Activated CD4-positive, alpha-beta T cell treated with anti-CD3 and anti-CD28 coated beads for 24 hours (primary cell): ENCODE data around the gene THG1L.
"Not testable (repeated sequence)": the region's sequence is repeated elsewhere in the genome, so short reads cannot be mapped to it uniquely, and the experiment has no call there.

Source experiments
- DNase-seq, 2 donors: peaks; one replicate each; pipeline ENCODE4 v3.0.0-alpha.2; 2020; ENCODE audit warnings: low read depth in 2 of 2

THG1L gene

GRCh38 chr5:157731272-157732129 lies at the start of gene THG1L:
THG1L (plus strand) TSS chr5:157731420; CDS start chr5:157731441, 21 bp downstream.
- peak; percentile 97 to 98 for DNase-seq

DNA sequence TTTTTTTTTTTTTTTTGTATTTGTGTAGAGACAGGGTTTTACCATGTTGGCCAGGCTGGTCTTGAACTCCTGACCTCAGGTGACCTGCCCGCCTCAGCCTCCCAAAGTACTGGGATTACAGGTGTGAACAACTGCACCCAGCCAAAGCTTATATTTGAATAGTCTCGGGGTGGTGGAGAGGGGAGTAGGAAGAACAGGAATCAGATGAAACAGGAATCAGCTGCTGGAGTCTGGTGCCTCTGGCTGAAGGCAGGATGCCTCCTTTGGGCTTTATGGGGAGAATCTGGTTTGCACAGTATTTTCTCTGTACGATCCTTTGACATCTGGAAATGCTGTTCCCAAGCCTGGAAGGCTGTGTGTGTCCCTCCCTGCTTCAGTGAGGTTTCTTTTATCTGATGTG lies 49.0 kb upstream of the THG1L start:
- no peak for DNase-seq

DNA sequence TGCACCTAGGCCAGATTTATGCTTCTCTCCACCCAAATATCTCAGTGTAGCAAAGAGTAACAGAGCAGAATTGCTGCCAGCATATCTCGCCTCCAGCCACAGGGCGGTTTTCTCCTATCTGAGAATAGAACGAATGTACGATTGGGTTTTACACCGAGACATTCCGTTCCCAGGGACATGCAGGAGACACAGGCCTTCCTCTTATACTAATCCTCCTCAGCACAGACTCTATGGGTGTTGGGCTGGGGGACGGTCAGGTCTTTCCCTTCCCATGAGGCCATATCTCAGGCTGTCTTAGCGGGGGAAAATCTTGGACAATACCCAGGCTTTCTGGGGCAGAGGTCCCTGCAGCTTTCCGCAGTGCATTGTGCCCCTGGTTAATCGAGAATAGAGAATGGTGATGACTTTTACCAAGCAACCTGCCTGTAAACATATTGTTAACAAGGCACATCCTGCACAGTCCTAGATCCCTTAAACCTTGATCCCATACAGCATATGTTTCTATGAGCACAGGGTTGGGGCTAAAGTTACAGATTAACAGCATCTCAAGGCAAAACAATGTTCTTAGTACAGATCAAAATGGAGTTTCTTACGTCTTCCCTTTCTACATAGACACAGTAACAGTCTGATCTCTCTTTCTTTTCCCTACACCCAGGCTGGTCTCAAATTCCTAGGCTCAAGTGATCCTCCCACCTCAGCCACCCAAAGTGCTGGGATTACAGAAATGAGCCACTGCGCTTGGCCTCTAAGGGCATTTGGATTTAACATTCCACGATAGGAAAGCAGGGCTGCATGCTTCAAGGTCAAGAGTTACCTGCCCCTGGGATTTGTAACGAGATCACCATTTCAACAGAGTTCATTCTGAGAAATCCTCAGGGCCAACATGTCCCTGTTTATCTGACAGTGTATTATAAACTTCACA lies 44.7 kb upstream of the THG1L start:
- DNase-seq, result not testable (repeated sequence)

- no peak for DNase-seq
Measured at GRCh38 chr5:157687198-157687554, 44.0 kb upstream of the THG1L start.

DNA sequence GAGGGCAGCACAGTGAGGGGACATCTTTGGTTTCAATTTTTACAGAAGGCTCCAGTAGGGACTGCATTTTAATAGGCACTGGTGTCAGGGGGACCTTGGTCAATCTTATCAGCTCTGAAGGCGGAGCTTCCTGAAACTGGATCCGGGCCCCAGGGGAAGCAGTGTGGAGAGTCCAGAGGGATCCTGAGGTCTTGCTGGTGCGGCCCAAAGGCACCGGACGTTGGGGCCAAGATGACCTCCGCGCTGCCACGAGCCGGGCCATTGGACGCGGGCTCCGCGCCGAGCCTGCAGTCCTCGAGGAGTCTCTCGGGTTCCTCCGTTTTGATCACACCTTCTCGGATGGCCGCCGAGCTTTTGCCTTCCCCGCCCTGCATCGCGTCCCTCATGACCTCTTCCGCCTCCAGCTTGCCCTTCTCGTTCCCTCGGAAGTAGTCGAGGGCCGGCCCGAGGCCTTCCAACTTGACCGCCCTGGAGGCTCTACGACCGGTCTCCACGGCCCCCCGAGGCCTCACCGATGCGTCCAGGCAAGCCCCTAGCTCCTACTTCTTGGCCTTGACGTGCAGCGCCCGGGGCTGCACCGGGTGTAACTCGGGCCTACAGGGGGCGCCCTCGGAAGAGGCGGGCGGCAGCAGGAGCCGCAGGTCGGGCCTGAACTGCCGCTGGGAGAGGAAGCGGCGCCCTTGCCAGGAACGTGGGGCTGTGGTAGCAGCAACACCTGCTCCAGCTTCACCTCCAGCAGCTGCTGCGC lies 41.1 kb upstream of the THG1L start:
- peak in 1 of 2 donors; percentile 22 for DNase-seq

- DNase-seq, result no peak
Measured at GRCh38 chr5:157690690-157691433, 40.4 kb upstream of the THG1L start.

- not testable (repeated sequence) for DNase-seq
Measured at GRCh38 chr5:157693816-157694215, 37.4 kb upstream of the THG1L start.

DNA sequence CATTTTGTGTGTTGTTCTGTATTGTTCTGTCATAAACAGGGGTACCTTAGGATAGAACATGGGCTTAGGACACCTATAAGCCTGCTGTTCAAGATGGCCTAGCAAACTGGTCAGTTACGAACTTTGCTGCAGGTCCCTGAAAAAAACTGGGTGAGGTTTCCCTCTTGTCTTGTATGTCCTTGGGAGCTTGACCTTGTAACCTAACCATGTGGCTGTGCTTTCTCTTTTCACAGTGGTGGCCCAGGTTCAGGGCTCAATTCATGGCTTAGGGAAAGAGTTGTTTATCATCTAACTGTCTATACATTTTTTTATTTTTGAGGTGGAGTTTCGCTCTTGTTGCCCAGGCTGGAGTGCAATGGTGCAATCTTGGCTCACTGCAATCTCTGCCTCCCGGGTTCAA lies 35.1 kb upstream of the THG1L start:
- DNase-seq, result not testable (repeated sequence)

DNA sequence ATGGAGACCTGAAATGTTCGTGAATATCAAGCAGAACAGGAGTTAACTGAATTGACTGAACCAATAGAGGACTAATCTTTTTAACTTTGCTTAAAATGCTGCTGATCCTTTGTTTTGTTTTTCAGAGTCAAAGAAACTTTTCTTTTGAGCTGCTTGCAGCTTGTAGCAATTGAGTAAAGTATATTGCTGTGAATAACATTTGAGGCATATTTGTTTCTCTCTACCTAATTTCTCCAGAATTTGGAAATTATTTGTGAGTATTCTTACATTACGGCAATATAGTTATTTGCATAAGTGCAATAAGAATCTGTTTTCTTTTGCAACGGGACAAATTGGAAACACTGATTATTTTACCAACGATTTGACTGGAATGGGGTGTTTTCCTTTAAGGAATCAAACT lies 32.5 kb upstream of the THG1L start:
- not testable (repeated sequence) for DNase-seq

GRCh38 chr5:157703736-157704135 lies 27.5 kb upstream of the THG1L start:
- no peak for DNase-seq

GRCh38 chr5:157708866-157709265 lies 22.4 kb upstream of the THG1L start:
- no peak for DNase-seq

- no peak for DNase-seq
Measured at GRCh38 chr5:157709346-157709745, 21.9 kb upstream of the THG1L start.

DNA sequence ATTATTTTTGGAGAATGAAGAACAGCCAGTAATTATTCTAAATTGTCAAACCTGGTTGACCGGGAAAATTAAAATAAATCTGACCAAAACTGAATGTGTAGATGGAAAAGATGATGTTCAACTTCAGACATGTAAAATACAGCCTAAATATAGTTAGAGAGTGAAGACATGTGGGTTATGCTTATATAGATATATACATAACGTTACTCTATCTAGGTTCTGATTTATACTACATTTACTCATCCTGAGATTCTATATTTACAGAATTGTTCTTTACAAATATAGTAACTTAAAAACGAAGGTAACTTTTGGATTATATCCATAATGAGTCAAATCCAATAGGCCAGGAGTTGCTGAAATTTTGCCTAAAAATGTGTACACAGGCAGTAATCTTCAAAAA lies 20.8 kb upstream of the THG1L start:
- DNase-seq, result no peak

DNA sequence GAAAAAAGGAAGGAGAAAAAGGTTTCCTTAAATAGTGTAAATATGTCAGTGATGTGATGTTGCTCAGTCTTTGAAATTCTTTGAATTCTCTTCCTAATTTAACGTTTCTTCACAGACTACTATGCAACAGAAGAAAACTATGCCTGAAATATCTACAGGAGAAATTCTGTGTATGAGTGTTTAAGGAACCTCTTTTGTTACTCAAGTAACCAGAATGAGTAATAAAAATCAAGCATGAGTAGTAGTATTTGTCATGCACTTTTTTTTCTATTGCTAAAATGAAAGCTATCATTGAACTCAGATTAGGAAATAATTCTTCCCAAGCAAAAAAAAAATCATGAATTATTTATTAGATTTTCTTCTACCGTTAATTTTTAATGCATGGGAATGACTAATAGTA lies 20.3 kb upstream of the THG1L start:
- no peak for DNase-seq

- no peak for DNase-seq
Measured at GRCh38 chr5:157713830-157714595, 17.2 kb upstream of the THG1L start.

- DNase-seq, result no peak
Measured at GRCh38 chr5:157714596-157714864, 16.7 kb upstream of the THG1L start.

DNA sequence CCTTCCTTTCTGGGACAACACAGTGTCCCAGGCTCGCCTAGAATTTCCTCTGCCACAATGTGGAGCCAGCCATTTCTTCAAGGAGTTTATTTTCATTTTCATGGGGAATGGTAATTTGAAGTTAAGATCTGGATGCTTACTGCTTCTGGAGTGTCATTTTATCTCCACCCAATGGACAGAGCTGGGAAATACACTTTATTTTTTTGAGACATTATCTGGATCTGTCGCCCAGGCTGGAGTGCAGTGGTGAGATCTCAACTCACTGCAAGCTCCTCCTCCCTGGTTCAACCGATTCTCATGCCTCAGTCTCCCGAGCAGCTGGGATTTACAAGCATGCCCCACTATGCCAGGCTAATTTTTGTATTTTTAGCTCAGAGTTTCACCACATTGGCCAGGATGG lies 12.7 kb upstream of the THG1L start:
- no peak for DNase-seq

GRCh38 chr5:157719245-157719644 lies 12.0 kb upstream of the THG1L start:
- no peak for DNase-seq

DNA sequence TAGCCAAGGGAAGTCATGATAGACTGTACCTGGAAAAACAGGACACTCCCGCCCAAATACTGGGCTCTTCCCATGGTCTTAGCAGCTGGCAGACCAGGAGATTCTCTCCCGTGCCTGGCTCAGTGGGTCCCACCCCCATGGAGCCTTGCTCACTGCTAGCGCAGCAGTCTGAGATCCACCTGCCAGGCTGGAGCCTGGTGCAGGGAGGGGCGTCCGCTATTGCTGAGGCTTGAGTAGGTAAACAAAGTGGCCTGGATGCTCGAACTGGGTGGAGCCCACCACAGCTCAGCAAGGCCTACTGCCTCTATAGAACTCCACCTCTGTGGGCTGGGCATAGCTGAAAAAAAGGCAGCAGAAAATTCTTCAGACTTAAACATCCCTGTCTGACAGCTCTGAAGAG lies 10.1 kb upstream of the THG1L start:
- no peak for DNase-seq

GRCh38 chr5:157722895-157723294 lies 8.3 kb upstream of the THG1L start:
- DNase-seq, result not testable (repeated sequence)

GRCh38 chr5:157726607-157727006 lies 4.6 kb upstream of the THG1L start:
- not testable (repeated sequence) for DNase-seq
